ENCODE measurements around the gene CBFA2T2.
"Not testable (repeated sequence)": the region's sequence is repeated elsewhere in the genome, so short reads cannot be mapped to it uniquely, and the experiment has no call there.

The CBFA2T2 gene

DNA sequence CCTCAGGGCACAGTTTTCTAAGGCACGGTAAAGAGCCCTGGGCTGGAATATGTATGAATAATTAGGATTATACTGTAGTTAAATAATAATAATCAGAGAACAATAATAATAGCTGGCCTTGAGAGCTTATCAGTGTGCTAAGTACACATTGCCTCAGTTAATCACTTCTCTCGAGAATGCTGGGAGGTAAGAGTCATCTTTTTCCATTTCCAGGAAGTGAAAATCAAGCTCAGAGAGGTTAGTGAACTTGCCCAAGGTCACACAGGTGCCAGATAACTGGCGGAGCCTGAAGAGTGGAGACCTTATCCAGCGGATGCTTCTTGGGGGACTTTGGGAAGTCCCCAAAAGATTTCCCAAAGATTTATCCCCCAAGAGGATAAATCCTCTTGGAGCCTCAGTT is 19.4 kb upstream of the CBFA2T2 start:
- no peak for DNase-seq (ENCODE audit: low read depth in 2 of 2, low spot score in 1 of 2)

DNA sequence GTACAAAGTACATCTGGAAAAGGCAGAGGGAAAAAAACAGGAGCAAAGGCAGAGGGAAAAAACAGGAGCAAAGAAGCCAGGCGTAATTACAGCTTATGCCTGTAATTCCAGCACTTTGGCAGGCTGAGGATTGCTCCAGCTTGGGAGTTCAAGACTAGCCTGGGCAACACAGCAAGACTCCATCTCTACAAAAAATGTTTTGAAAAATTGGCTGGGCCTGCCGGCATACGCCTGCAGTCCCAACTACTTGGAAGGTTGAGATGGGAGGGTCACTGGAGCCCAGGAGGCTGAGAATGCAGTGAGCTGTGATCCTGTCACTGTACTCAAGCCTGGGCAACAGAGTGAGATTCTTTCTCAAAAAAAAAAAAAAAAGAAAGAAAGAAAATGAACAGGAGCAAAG is 19.0 kb upstream of the CBFA2T2 start:
- DNase-seq (ENCODE audit: low read depth in 2 of 2, low spot score in 1 of 2), result no peak

DNA sequence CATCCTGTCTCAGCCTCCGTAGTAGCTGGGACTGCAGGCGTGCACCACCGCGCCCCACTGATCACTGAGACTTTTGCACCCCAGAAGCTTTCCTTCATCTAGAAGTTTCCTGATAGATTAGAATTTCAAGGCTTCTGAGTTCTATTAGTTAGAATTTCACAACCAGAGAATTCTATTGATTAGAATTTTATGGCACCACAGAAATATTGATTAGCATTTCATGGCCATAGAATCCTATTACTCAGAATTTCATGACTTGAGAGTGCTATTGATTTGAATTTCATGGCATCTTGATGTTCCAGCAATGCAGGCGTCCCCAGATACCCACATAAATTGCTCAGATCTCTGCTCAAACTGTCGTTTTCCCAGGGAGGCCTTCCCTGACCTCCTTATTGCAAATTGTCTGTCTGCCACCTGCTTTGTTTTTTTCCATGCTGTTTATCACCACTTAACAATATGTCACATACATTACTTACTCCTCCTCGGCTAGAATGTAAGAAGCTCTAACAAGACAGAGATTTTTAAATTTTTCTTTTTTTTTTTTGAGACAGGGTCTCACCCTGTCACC is 16.9 kb upstream of the CBFA2T2 start:
- DNase-seq (ENCODE audit: low read depth in 2 of 2, low spot score in 1 of 2), result no peak

DNA sequence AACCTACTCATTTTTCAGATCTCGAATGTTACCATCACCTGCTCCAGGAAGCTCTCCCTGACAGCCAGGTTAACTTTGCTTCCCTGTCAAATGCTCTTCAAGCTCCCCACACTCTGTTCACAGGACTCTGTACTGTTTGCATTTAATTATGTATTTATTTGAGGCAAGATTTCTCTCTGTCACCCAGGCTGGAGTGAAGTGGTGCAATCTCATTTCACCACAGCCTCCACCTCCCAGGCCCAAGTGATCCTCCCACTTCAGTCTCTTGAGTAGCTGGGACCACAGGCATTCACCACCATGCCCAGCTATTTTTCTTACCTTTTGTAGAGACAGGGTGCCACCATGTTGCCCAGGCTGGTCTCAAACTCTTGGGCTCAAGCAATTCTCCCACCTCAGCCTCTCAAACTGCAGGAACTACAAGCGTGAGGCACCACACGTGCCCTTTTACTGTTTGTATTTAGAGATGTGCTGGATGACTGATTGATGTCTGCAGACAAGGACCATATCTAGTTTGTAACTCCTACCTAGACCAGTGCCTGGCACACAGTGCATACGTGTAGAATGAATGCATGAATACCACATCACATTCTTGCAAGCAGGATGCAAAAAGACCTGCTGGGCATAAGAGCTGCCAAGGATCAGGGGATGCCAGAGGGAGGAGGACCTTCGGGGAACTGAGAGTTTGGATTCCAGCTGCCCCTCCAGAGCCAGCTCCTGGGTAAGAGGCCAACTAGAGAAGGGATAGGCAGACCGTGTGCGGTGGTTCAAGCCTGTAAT is 15.6 kb upstream of the CBFA2T2 start:
- DNase-seq (ENCODE audit: low read depth in 2 of 2, low spot score in 1 of 2), result no peak

DNA sequence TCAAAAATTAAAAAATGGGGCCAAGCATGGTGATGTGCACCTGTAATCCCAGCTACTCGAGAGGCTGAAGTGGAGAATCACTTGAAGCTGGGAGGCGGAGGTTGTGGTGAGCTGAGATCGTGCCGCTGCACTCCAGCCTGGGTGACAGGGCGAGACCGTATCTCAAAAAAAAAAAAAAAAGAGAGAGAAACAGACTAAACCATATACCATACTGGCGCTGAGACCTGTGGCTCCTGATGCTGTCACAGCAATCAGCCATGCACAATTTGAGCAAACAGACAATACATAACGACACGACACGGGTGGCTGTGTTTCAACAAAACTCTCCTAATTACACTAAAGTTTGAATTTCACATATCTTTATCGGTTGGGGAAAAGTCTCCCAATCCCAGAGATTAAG is 14.9 kb upstream of the CBFA2T2 start:
- no peak for DNase-seq (ENCODE audit: low read depth in 2 of 2, low spot score in 1 of 2)

DNA sequence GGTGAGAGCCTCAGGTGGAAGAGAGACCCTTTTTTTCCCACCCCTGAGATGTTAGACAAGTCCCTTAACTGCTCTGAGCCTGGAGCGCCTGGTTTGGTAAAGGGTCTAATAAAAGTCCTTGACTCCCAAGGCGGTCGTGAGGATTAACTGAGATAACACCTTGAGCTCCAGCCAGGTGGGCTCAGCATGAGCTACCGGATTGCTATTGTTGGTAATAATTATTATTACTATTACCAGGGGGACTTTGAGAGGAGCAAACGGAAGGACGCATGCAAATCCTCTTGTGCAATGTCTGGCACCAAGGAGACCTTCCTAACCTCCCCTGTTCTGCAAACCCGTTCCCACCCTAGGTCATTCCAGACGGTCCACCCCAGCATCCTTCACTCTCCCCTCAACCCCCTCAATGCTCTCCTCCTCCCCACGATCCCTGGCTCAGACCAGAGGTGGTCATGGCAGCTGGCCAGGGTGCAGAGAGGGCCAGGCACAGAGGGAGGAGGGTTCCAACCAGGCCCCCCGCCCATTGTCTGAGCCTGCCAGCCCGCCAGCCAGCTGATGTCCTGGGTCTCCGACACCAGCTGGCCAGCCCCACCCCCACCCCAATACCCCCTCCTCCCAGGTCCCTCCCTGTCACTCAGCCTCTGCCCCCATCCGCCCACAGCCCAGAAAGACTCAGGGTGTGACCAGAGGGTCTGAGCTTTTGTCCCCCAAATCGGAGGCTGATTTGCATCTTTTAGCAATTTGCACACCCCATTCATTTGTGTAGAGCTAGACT is 14.3 kb upstream of the CBFA2T2 start:
- no peak for DNase-seq (ENCODE audit: low read depth in 2 of 2, low spot score in 1 of 2)

DNA sequence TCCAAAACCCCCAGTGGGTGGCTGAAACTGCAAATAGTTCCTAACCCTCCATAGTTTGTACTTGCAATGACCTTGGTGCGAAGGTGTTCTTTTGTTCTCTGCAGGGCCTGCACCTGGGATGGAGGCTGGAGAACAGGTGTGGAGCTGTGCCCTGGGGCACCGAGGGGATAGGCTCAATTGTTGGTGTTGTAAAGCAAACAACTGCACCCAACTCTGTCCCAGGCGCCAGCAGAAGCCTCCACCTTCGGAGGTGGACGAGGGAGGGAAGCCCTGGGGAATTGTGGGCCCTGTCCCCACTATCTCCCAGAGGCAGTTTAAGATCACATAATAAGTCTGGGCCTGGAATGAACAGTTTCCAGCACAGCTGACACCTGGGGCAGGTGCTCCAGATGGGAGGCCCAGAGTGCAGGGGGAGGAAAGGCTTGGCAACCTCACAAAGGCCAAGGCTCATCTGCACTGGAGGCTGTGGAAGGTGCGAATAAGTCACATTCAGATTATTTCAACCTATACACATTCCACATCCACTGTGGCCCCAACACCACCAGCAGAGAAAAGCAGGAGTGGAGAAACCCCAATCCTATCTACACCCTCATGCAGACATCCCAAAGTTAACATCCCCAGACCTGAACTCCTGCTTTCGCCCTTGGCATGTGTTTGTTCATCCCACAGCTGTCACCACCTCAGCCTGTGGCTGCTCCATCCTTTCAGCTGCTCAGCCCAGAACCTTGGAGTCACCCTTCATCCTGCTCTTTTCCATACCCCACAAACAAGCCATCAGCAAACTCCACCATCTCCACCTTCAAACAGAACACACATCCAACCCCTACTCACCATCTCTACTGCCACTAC is 12.3 kb upstream of the CBFA2T2 start:
- DNase-seq (ENCODE audit: low read depth in 2 of 2, low spot score in 1 of 2), result no peak

DNA sequence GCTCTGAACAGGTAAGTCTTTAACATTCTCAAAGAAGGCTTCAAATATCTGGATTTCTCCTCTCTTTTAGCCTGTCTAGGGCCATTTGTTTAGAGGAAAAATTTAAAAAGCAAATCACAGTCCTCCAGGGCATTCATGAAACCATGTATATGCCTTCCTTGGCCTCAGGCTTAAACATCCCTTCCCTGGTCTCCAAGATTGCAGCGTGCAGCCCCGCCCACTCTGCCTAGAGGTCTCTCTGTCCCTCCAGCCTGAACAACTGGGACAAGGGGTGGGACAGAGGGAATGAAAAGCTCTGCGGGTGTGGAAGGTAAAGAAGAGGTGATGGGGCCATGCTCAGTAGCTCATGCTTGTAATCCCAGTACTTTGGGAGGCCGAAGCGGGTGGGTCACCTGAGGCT is 9.8 kb upstream of the CBFA2T2 start:
- no peak for DNase-seq (ENCODE audit: low read depth in 2 of 2, low spot score in 1 of 2)

DNA sequence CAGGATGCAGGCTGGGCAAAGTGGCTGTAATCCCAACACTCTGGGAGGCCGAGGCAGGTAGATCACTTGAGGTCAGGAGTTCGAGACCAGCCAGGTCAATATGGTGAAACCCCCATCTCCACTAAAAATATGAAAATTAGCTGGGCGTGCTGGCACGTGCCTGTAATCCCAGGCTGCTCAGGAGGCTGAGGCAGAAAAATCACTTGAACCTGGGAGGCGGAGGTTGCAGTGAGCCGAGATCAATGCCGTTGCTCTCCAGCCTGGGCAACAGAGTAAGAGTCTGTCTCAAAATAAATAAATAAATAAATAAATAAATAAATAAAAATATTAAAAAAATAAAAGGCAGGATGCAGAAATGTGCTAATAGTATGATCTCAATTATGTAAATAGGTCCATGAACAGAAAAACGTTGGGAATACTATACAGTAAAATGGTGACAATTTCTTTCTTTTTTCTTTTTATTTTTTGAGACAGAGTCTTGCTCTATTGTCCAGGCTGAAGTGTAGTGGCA is 8.4 kb upstream of the CBFA2T2 start:
- DNase-seq (ENCODE audit: low read depth in 2 of 2, low spot score in 1 of 2), result no peak

DNA sequence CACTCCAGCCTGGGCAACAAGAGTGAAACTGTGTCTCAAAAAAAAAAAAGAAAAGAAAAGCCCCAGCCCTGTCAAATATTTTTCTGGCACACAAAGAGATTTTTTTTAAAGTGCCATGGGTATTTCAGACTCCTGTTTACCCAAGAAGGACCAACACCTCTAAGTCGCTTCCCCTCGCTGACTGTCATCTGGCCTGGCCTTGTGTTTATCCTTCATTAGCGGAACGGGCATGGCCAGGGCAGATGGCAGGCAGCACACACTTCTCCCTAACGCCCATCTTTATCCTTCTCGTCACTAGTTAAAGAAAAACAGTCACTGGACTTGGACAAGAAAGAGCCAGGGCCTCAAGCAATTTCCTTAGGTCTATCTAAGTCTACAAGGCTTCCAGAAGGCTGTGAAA is 7.3 kb upstream of the CBFA2T2 start:
- DNase-seq (ENCODE audit: low read depth in 2 of 2, low spot score in 1 of 2), result no peak

DNA sequence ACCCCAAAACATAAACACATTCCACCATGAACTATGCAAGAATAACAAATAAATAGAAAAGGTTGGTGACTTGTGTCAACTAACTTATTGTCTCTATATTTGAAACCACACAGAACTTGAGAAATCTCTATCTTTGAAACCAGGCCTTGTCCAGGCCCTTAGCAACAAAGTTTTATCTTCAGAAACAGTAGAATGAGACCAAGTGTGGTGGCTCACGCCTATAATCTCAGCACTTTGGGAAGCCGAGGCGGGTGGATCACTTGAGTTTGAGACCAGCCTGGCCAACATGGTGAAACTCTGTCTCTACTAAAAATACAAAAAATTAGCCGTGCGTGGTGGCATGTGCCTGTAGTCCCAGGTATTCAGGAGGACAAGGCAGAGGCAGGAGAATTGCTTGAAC is 6.7 kb upstream of the CBFA2T2 start:
- not testable (repeated sequence) for DNase-seq (ENCODE audit: low read depth in 2 of 2, low spot score in 1 of 2)

DNA sequence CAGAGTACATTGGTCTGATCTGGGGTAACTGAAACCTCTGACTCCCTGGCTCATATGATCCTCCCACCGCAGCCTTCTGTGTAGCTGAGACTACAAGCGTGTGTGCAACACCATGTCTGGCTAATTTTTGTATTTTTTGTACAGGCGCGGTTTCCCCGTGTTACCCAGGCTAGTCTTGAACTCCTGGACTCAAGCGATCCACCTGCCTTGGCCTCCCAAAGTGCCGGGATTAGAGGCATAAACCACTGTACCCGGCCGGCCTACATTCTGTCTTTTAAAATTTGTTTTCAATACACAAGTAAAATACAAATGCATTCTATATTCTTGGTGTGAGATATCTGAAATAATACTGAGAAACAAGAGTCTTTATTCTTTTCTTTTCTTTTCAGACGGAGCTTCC is 1.7 kb upstream of the CBFA2T2 start:
- no peak for DNase-seq (ENCODE audit: low read depth in 2 of 2, low spot score in 1 of 2)

DNA sequence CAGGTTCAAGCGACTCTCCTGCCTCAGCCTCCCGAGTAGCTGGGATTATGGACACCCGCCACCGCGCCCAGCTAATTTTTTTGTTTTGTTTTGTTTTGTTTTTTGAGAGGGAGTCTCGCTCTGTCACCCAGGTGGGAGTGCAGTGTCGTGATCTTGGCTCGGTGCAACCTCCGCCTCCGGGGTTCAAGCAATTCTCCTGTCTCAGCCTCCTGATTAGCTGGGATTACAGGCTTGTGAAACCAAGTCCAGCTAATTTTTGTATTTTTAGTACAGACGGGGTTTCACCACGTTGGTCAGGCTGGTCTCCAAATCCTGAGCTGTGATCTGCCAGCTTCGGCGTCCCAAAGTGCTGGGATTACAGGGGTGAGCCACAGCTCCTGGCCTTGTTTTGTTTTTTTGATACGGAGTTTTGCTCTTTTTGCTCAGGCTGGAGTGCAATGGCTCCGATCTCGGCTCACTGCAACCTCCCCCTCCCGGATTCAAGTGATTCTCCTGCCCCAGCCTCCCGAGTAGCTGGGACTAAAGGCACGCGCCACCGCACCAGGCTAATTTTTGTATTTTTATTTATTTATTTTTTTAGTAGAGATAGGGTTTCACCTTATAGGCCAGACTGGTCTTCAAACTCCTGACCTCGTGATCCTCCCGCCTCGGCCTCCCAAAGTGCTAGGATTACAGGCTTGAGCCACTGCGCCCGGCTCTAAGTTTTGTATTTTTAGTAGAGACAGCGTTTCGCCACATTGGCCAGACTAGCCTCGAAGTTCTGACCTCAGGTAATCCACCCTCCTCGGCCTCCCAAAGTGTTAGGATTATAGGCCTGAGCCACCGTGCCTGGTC is 1.0 kb upstream of the CBFA2T2 start:
- not testable (repeated sequence) for DNase-seq (ENCODE audit: low read depth in 2 of 2, low spot score in 1 of 2)

DNA sequence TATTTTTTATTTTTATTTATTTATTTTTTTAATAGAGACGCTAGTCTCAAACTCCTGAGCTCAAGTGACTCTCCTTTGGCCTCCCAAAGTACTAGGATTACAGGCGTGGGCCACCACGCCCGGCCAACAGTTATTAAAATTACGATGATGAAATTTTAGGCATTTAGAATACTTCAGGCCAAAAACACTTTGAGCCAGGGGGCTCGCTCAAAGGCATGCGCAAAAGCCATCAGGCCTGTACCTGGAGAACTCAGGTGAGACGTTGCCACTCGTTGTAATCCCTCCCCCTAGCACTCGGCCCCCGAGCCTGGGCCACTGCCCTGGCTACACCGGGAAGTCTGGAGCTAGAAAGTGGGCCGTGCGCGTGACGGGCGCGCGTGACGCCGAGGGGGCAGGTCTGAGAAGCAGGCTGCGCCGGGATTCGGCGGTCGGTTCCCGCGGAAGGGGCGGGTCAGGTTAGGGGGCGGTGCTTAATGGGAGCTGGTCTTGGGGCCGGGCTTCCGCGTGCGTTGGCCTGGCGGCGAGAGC is 337 bp upstream of the CBFA2T2 start:
- peak; percentile 97 to 98 for DNase-seq (ENCODE audit: low read depth in 2 of 2, low spot score in 1 of 2)

DNA sequence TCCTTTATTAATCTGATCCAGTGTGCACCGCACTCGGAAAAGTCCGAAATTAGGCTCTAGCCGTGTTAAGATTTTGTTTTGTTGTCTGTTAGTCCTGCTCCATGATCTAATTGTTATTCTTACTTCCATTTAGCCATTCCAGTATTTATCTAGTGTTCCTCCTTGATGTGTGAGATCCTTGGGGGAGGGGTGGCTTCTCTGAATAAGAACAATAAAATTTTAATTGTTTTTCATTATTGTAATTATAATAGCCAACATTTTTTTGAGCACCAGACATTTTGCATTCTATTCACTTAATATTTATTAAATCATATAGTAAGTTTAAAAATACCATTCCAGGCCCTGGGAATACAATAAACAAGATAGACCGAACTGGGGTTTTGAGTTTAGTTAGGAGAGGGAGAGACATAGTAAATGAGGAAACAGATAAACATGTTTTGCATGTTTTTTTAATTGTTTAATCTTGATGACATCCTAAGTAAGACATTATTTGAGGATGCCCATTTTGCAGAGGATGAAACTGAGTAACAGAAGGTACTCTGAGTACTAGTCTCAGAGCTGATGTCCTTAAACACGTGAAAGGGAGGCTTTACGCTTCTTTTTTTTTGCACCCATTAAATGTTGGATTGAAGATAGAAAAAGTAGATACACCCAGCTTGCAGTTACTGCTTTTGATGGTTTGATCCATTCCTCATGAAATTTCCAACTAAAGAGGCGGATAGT is 1.2 kb downstream of the CBFA2T2 start:
- DNase-seq (ENCODE audit: low read depth in 2 of 2, low spot score in 1 of 2), result no peak

DNA sequence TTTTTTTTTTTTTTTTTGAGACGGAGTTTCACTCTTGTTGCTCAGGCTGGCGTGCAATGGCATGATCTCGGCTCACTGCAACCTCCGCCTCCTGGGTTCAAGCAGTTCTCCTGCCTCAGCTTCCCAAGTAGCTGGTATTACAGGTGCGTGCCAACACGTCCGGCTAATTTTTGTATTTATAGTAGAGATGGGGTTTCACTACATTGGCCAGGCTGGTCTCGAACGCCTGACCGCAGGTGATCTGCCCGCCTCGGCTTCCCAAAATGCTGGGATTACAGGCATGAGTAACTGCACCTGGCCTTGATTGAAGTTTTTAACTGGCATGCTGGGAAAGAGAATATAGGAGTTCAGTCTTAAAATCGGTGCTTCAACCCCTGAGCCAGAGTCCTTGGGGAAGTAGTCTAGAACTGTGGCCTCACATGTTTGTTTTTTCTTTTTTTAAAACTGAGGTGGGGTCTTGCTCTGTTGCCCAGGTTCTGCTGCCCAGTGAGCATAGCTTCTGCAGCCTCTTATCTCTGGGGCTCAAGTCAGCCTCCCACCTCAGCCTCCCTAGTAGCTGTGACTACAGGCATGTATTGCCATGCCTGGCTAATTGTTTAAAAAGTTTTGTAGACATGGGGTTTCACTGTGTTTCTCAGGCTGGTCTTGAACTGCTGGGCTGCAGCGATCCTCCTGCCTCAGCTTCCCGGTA is 3.3 kb downstream of the CBFA2T2 start:
- no peak for DNase-seq (ENCODE audit: low read depth in 2 of 2, low spot score in 1 of 2)

DNA sequence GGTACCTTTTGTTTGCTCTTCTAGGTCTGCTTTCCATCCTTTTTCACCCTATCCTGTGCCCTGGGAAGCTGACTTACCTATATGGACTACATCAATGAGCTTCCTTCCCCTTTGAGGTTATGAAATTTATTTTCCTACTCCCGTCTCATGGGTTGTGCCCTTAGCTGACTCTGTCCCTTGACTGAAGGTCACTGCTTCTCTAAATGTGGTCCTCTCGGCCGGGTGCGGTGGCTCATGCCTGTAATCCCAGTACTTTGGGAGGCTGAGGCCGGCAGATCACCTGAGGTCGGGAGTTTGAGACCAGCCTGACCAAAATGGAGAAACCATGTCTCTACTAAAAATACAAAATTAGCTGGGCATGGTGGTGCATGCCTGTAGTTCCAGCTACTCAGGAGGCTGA is 6.9 kb downstream of the CBFA2T2 start:
- not testable (repeated sequence) for DNase-seq (ENCODE audit: low read depth in 2 of 2, low spot score in 1 of 2)

DNA sequence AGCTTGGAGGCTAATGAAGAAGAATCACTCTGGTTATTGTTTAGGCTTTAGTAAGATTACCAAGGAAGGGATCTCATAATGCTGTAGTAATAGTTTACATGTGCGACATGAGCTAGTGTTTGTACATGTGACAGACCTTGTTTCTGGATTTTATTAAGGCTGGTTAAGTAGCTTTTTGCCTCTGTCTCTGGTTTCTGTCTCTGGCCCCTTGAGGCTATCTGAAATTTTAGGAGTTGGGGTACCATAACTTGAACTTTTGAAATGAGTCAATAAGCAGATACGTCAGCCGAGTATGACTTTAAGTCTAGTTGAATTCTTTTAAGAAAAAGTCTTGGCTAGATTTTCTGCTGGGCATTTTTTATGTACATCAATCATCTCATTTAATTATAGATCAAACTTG is 9.5 kb downstream of the CBFA2T2 start:
- no peak for DNase-seq (ENCODE audit: low read depth in 2 of 2, low spot score in 1 of 2)

DNA sequence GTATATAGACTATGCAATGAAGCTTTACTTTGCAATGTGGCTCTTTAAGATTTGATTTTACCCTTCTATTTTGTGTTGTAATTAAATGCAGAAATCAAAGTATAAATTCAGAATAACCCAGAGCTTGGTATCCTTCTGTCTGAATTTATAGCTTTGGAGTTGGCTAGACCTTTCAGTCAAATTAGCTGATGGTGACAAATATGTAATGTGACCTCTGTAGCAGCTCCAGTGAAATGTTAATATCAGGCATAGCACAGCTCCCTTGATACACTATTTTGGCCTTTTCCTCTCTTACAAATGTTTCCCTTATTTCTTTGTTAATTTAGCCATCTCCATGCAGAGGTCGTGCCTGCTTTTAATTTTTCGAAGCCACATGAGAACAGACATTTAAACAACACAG is 11.1 kb downstream of the CBFA2T2 start:
- DNase-seq (ENCODE audit: low read depth in 2 of 2, low spot score in 1 of 2), result no peak

All from stimulated activated CD8-positive, alpha-beta memory T cell treated with anti-CD3 and anti-CD28 coated beads, Interleukin-4, amount 100 ng/mL, for 1 hour (primary cell).